Measurements from ENCODE around the gene DAAM2.

The DAAM2 gene

DNA sequence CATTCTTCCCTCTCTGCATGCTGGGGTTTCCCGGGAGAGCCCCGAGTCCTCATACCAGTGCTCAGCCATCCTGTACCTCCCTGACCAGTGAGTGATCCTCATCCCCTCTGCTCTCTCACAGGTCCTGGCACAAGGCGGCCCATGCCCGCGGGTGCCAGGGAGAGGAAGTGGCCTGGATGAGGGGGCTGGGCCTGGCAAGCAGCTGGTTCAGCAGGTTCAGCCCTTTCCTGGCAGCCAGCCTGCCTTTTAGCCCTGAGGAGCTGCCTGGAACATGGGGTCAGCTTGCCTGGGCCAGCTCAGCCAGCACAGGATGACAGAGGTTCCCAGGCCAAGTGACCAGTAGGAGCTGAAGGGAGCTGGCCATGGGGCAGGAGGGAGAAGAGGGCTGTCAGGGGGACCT is 131.2 kb downstream of the DAAM2 start:
- Histone ChIP-seq H3K4me1 (ENCODE audit: insufficient read depth, low read length) (no peaks in the 10 kb centered on the region), H3K9ac (ENCODE audit: low read depth, low read length) (no peak overlapping the region), H3K36me3 (ENCODE audit: insufficient read depth, low read length) (peaks cover 21% of the 10 kb centered on the region), H3K27me3 (ENCODE audit: insufficient read depth, low read length) (no peaks in the 10 kb centered on the region), H3K27ac (ENCODE audit: low read depth, low read length) (no peak overlapping the region), H3K9me3 (ENCODE audit: insufficient read depth, low read depth, low read length) (no peaks in the 10 kb centered on the region), H3K4me3 (ENCODE audit: low read length) (no peak overlapping the region)
- WGBS, result 95% methylated on average over 5 of the region's 5 CpGs

DNA sequence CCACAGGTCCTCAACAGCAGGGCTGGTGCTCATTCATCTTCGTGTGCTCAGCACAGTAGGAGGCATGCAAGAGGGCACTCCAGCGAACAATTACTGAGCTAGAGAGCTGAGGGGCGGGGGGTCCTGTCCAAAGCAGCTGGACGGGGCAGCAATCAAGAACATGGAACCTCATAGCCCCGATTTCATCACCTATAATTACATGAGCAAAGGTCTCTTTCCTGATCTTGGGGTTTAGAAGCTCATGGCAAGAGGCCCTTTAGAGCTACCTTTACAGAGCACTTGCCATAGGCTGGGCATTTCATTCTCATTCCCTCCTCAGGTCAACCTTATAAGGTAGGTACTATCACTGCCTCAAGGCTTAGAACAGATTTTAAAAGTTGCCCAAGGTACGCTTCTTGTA is 131.7 kb downstream of the DAAM2 start:
- no peaks in the 10 kb centered on the region for H3K9me3 ChIP-seq (ENCODE audit: insufficient read depth, low read depth, low read length)
- WGBS, result 81% methylated on average over 6 of the region's 6 CpGs
- no peak overlapping the region for H3K9ac ChIP-seq (ENCODE audit: low read depth, low read length)
- no peaks in the 10 kb centered on the region for H3K4me1 ChIP-seq (ENCODE audit: insufficient read depth, low read length)
- H3K36me3 ChIP-seq (ENCODE audit: insufficient read depth, low read length), result peaks cover 21% of the 10 kb centered on the region
- no peak overlapping the region for H3K27ac ChIP-seq (ENCODE audit: low read depth, low read length)
- no peak overlapping the region for H3K4me3 ChIP-seq (ENCODE audit: low read length)
- no peaks in the 10 kb centered on the region for H3K27me3 ChIP-seq (ENCODE audit: insufficient read depth, low read length)

DNA sequence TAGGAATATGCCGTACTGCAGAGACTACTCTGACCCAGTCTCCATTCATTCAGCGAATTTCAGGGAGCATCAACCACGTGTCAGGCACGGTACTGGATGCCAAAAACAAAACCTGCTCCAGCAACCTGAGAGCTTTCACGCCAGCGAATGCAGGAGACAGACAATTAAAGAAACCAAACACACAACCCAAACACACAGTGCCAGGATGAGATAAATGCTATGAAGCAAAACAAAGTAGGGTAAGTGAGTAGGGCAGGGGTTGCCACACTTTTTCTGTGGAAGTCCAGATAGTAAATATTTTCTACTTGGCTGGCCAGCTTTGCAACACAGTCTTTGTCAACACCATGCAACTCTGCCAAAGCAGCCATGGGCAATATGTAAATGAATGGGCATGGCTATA is 132.1 kb downstream of the DAAM2 start:
- Histone ChIP-seq H3K9ac (ENCODE audit: low read depth, low read length) (no peak overlapping the region), H3K4me1 (ENCODE audit: insufficient read depth, low read length) (no peaks in the 10 kb centered on the region), H3K27ac (ENCODE audit: low read depth, low read length) (no peak overlapping the region), H3K4me3 (ENCODE audit: low read length) (no peak overlapping the region), H3K27me3 (ENCODE audit: insufficient read depth, low read length) (no peaks in the 10 kb centered on the region), H3K9me3 (ENCODE audit: insufficient read depth, low read depth, low read length) (no peaks in the 10 kb centered on the region), H3K36me3 (ENCODE audit: insufficient read depth, low read length) (peaks cover 21% of the 10 kb centered on the region)
- 93% methylated on average over 6 of the region's 6 CpGs for WGBS

DNA sequence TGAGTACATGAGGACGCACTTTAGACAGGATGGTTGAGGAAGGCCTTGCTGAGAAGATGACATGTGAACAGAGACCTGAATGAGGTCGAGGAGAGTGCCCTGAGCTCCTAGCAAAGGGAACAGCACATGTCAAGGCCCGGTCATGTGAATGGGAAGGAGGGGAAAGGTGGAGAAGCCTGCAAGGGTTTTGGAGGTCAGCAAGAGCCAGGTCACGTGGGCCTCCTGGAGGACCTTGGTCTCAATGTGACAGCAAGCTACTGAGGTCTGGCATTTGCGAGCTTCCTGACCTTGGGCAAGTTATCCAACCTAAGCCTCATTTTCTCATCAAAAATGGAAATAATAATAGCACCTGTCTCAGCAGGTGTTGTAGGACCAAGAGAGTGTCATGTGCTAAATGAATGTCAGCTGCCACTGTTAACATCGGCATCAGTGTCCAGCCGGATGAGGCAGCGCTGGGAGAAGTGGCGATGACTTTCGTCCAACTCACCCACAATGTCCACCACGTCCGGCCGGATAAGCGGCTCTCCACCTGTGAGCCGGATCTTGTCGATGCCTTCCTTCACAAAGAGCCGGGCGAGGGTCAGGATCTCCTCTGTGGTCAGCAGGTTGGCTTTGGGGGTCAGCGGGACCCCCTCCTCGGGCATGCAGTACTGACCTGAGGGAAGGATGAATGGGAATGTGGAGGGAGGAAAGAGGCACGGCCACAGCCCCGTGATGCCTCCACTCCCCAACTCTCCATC is 133.2 kb downstream of the DAAM2 start:
- Histone ChIP-seq H3K9me3 (ENCODE audit: insufficient read depth, low read depth, low read length) (no peaks in the 10 kb centered on the region), H3K9ac (ENCODE audit: low read depth, low read length) (no peak overlapping the region), H3K4me1 (ENCODE audit: insufficient read depth, low read length) (no peaks in the 10 kb centered on the region), H3K36me3 (ENCODE audit: insufficient read depth, low read length) (peaks cover 19% of the 10 kb centered on the region), H3K4me3 (ENCODE audit: low read length) (no peak overlapping the region), H3K27me3 (ENCODE audit: insufficient read depth, low read length) (no peaks in the 10 kb centered on the region), H3K27ac (ENCODE audit: low read depth, low read length) (no peak overlapping the region)
- WGBS, result 96% methylated on average over 22 of the region's 22 CpGs

DNA sequence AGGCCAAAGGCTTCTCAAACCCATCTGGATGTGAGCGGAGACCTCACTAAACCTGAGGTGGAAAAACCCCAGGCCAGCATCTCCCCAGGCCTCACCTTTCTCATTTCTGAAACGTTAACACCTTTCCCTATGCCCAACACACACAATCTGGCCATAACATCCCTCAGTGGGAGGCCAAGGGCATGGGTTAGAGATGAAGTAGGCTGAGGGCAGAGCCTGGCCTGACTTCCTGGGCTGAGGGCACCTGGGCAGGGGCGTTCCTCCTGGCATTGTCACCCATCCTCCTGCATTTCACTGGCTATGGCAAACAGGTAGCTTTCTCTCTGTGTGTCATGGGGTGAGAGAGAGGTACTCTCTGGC is 133.7 kb downstream of the DAAM2 start:
- 97% methylated on average over 3 of the region's 3 CpGs for WGBS
- H3K9me3 ChIP-seq (ENCODE audit: insufficient read depth, low read depth, low read length), result no peaks in the 10 kb centered on the region
- H3K9ac ChIP-seq (ENCODE audit: low read depth, low read length), result no peak overlapping the region
- peaks cover 19% of the 10 kb centered on the region for H3K36me3 ChIP-seq (ENCODE audit: insufficient read depth, low read length)
- H3K4me3 ChIP-seq (ENCODE audit: low read length), result no peak overlapping the region
- H3K27ac ChIP-seq (ENCODE audit: low read depth, low read length), result no peak overlapping the region
- H3K4me1 ChIP-seq (ENCODE audit: insufficient read depth, low read length), result no peaks in the 10 kb centered on the region
- H3K27me3 ChIP-seq (ENCODE audit: insufficient read depth, low read length), result no peaks in the 10 kb centered on the region

DNA sequence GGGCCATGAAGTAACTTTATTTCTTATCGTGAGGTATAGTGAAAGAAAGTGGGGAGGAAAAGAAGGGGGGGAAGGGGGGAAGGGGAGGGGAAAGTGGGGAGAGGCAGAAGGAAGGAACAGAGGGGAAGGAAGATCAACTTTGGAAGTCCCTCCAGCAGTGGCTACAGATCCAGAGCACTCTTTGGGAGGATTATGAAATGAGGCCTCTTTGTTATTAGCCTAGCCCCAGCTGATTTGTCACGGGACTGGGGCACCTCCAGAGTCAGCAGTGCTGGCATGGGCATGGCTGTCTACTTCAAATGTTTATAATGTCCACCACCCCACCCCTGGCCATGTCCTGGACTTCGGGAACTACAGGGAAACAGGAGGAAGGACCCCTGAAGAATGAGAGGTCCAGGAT is 134.5 kb downstream of the DAAM2 start:
- no peak overlapping the region for H3K9ac ChIP-seq (ENCODE audit: low read depth, low read length)

DNA sequence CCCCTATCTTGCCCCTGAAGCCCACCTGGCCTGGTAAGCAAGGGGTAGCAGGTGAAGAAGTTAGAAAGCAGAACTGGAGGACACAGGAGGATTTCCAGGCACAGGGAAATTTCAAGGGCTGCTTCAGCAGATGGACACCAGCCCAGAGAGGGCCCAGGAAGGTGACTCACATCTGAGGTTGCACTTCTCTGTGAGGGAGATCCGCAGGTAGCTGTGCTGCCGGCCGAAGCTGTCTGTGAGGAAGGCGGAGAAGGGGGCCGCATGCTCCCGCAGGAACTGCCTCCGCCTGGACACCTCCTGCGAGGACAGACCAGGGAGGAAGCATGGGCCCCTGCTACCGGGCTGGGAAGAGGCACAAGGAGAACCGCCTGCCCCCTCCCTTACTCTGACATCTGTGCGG is 135.0 kb downstream of the DAAM2 start:
- Histone ChIP-seq H3K4me3 (ENCODE audit: low read length) (no peak overlapping the region), H3K27me3 (ENCODE audit: insufficient read depth, low read length) (no peaks in the 10 kb centered on the region), H3K4me1 (ENCODE audit: insufficient read depth, low read length) (peaks cover 3% of the 10 kb centered on the region; the same call in 1 of the 2 replicates), H3K36me3 (ENCODE audit: insufficient read depth, low read length) (peaks cover 19% of the 10 kb centered on the region), H3K9me3 (ENCODE audit: insufficient read depth, low read depth, low read length) (no peaks in the 10 kb centered on the region), H3K27ac (ENCODE audit: low read depth, low read length) (no peak overlapping the region), H3K9ac (ENCODE audit: low read depth, low read length) (no peak overlapping the region)
- 90% methylated on average over 11 of the region's 11 CpGs for WGBS

More for the DNA sequence above, 134.5 kb downstream of the DAAM2 start:
- no peaks in the 10 kb centered on the region for H3K9me3 ChIP-seq (ENCODE audit: insufficient read depth, low read depth, low read length)
- H3K27ac ChIP-seq (ENCODE audit: low read depth, low read length), result no peak overlapping the region
- 93% methylated on average over 2 of the region's 3 CpGs for WGBS
- H3K36me3 ChIP-seq (ENCODE audit: insufficient read depth, low read length), result peaks cover 19% of the 10 kb centered on the region
- 0 out of 2 replicates have a peak, but pooled peaks cover 1% of the 10 kb centered on the region for H3K4me1 ChIP-seq (ENCODE audit: insufficient read depth, low read length)
- H3K4me3 ChIP-seq (ENCODE audit: low read length), result no peak overlapping the region
- H3K27me3 ChIP-seq (ENCODE audit: insufficient read depth, low read length), result no peaks in the 10 kb centered on the region

DNA sequence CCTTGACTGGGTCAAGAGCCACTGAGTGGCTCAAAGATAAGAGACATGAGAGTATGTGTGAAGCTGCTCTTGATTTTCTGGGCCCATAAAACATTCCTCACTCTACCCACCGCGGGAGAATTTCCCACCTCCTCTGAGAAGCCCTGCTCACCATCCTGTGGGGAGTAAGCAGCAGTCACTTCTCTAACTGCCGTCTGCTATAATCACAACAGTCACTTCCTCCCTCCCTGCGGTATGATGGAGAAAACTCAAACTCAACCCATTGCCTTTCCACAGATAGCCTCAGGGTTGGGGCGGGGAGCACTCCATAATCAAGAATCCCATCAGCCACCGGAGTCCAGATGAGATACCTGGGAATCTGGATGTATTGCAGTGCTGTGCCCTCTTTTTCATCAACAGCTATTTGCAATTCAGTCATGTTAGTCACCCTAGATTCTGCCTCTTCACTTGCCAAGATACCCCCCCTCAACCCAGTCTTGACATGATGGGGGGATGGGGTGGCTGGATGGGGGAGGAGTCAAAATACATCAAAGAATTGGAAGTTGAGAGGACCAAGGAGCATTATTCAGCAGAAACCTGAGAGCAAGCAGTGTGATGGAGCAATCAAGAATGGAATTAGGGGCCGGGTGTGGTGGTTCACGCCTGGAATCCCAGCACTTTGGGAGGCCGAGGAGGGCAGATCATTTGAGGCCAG is 137.0 kb downstream of the DAAM2 start:
- Histone ChIP-seq H3K36me3 (ENCODE audit: insufficient read depth, low read length) (peaks cover 19% of the 10 kb centered on the region), H3K9ac (ENCODE audit: low read depth, low read length) (no peak overlapping the region), H3K4me3 (ENCODE audit: low read length) (no peak overlapping the region), H3K27me3 (ENCODE audit: insufficient read depth, low read length) (no peaks in the 10 kb centered on the region), H3K9me3 (ENCODE audit: insufficient read depth, low read depth, low read length) (no peaks in the 10 kb centered on the region), H3K4me1 (ENCODE audit: insufficient read depth, low read length) (peaks cover 20% of the 10 kb centered on the region), H3K27ac (ENCODE audit: low read depth, low read length) (no peak overlapping the region)
- 91% methylated on average over 9 of the region's 9 CpGs for WGBS

DNA sequence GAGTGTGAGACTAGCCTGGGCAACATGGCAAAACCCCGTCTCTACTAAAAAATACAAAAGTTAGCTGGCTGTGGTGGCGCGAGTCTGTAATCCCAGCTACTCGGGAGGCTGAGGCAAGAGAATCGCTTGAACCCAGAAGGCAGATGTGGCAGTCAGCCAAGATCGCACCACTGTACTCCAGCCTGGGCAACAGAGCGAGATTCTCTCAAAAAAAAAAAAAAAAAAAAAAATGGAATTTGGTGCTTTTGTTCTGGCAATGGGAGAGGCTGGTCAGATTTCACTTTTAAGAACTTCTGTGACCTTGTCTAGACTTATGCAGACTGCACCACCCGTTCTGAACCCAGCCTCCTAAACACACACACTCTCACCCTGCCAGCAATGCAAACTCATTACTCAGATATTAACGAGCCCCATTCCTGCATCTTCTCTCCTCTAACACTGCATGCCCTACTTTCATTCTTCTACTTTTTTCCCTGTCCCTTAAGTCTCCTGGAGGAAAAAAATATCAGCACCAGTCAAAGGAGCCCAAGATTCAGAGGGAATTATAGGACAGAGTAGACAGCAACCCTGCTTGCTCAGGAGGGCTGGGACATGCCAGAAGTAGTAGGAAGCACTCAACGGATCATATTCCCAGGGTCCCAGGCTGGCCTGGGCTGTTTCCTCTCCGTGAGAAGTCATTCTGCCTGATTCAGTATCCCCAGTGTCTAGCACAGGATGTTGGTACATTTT is 137.7 kb downstream of the DAAM2 start:
- no peak overlapping the region for H3K4me3 ChIP-seq (ENCODE audit: low read length)
- no peak overlapping the region for H3K27ac ChIP-seq (ENCODE audit: low read depth, low read length)
- peaks cover 4% of the 10 kb centered on the region; the same call in 1 of the 2 replicates for H3K27me3 ChIP-seq (ENCODE audit: insufficient read depth, low read length)
- no peaks in the 10 kb centered on the region for H3K9me3 ChIP-seq (ENCODE audit: insufficient read depth, low read depth, low read length)
- no peak overlapping the region for H3K9ac ChIP-seq (ENCODE audit: low read depth, low read length)
- WGBS, result 92% methylated on average over 11 of the region's 11 CpGs
- H3K36me3 ChIP-seq (ENCODE audit: insufficient read depth, low read length), result peaks cover 11% of the 10 kb centered on the region
- H3K4me1 ChIP-seq (ENCODE audit: insufficient read depth, low read length), result peaks cover 25% of the 10 kb centered on the region

DNA sequence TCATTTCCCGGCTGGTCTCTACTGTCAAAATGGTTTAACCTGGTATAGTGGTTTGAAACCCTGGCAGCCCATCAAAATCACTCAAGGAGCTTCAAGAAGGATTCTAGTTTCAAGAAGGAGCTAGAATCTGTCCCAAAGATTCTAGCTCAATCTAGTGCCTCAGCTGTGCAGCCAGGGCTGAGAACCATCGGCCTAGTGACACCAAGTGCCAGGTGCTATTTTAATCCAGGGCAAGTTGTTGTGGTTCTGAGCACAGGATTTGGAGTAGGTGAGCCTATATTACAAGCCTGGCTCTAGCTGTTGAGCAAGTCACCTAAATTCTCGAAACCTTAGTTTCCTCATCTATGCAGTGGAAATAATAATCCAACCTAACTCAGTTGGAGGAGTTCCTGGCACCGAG is 138.4 kb downstream of the DAAM2 start:
- Histone ChIP-seq H3K27me3 (ENCODE audit: insufficient read depth, low read length) (peaks cover 7% of the 10 kb centered on the region; the same call in 1 of the 2 replicates), H3K4me1 (ENCODE audit: insufficient read depth, low read length) (peaks cover 26% of the 10 kb centered on the region), H3K27ac (ENCODE audit: low read depth, low read length) (no peak overlapping the region), H3K36me3 (ENCODE audit: insufficient read depth, low read length) (peaks cover 7% of the 10 kb centered on the region), H3K9me3 (ENCODE audit: insufficient read depth, low read depth, low read length) (no peaks in the 10 kb centered on the region), H3K9ac (ENCODE audit: low read depth, low read length) (no peak overlapping the region), H3K4me3 (ENCODE audit: low read length) (no peak overlapping the region)
- WGBS, result 94% methylated on average over 4 of the region's 4 CpGs

DNA sequence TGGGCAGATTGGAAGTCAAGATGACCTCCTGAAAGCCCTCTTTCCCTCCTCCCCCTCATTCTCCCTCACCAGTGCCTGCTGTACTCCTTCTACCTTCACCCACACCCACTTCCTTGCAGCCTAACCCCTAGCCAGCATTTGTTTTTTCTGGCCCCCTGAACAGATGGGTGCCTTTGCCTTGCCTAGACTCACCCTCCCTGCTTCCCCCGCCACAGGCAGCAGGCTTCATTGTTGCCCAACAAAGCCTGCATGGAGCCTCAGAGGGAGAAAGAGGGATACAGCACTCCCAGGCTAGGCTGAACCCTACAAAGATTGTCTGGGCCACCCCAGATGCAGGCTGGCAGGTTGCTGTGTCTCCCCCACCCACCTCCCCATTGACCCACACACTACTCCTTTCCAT is 139.4 kb downstream of the DAAM2 start:
- Histone ChIP-seq H3K4me1 (ENCODE audit: insufficient read depth, low read length) (peaks cover 26% of the 10 kb centered on the region), H3K36me3 (ENCODE audit: insufficient read depth, low read length) (peaks cover 5% of the 10 kb centered on the region; the same call in 1 of the 2 replicates), H3K27me3 (ENCODE audit: insufficient read depth, low read length) (peaks cover 7% of the 10 kb centered on the region; the same call in 1 of the 2 replicates), H3K4me3 (ENCODE audit: low read length) (no peak overlapping the region), H3K9me3 (ENCODE audit: insufficient read depth, low read depth, low read length) (no peaks in the 10 kb centered on the region), H3K9ac (ENCODE audit: low read depth, low read length) (no peak overlapping the region), H3K27ac (ENCODE audit: low read depth, low read length) (no peak overlapping the region)
- WGBS, result 90% methylated on average over 1 of the region's 1 CpG
